ENCODE data around the gene GDPGP1. TPM values are rescaled to one million over a fixed set of nuclear protein-coding genes. Genes with fewer than 3 reads are reported as not detected.
"Not testable (repeated sequence)": the region's sequence is repeated elsewhere in the genome, so short reads cannot be mapped to it uniquely, and the experiment has no call there.

The GDPGP1 gene
- total and polyA plus RNA-seq, 7 experiments from 2014 or later, result 0.61 to 16.3 (median 11.6) TPM

DNA sequence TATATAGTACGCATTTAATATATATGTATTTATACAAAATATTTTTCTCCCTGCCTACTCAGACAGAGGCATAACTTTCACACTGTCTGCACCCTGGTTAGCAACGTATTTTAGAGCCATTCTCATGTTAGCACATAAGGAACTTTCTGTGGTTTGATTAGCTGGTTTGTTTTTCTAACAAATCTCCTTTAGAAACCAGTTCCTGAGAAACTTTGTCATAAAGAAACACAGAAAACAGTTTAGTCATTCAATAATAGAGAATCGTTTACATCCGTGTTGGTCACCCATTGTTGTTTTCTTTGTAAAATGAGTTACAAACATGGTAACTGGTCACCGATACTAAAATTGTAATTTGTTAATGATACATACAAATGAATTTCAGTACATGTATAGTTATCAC is 25.5 kb downstream of the GDPGP1 start:
- no peaks in the 10 kb centered on the region for H3K9me3 Mint-ChIP-seq
- Histone ChIP-seq H3K4me3 (ENCODE audit: low read length) (no peak overlapping the region), H3K27me3 (ENCODE audit: control insufficient read depth in 2 of 2, insufficient read depth in 2 of 2, low read length in 2 of 2) (no peaks in the 10 kb centered on the region), H3K9me3 (ENCODE audit: control insufficient read depth in 2 of 3, low read length in 3 of 3) (no peaks in the 10 kb centered on the region), H3K27ac (ENCODE audit: low read depth, low read length) (no peak overlapping the region), H3K4me1 (ENCODE audit: control insufficient read depth in 2 of 2, insufficient read depth in 2 of 2, low read length in 2 of 2) (peaks cover 3 to 5% of the 10 kb centered on the region in 2 donors), H3K36me3 (ENCODE audit: control insufficient read depth in 2 of 3, insufficient read depth in 3 of 3, low read length in 3 of 3) (no peaks in the 10 kb centered on the region)
- DNase-seq (no peak), ATAC-seq (no peak)
- H3K27me3 Mint-ChIP-seq, result peaks cover 0 to 8% (median 0%) of the 10 kb centered on the region in 5 donors
- peak overlapping the region in 1 of 9 donors; percentile 58 for H3K27ac Mint-ChIP-seq
- intact Hi-C loops (cut with micrococcal nuclease), result no loop called here
- ChIA-PET CTCF (no interaction called here), POLR2A (interaction anchor here (0.6 to 1.1 kb wide), 3 partner anchors 17 to 28 kb away, joined by 3 to 6 read pairs (median 3); partner anchors contain the start of genes CIB1 and GDPGP1)
- H3K4me1 Mint-ChIP-seq, result peaks cover 2 to 14% (median 4%) of the 10 kb centered on the region in 7 donors
- no peaks in the 10 kb centered on the region for H3K36me3 Mint-ChIP-seq
- no peak overlapping the region for H3K4me3 Mint-ChIP-seq

- not testable (repeated sequence) for H3K27me3 Mint-ChIP-seq; H3K36me3 ChIP-seq (ENCODE audit: control insufficient read depth in 2 of 3, insufficient read depth in 3 of 3, low read length in 3 of 3); H3K4me3 ChIP-seq (ENCODE audit: low read length); H3K4me3 Mint-ChIP-seq; DNase-seq; H3K27me3 ChIP-seq (ENCODE audit: control insufficient read depth in 2 of 2, insufficient read depth in 2 of 2, low read length in 2 of 2); H3K9me3 Mint-ChIP-seq; ATAC-seq; H3K27ac ChIP-seq (ENCODE audit: low read depth, low read length); H3K27ac Mint-ChIP-seq; H3K4me1 ChIP-seq (ENCODE audit: control insufficient read depth in 2 of 2, insufficient read depth in 2 of 2, low read length in 2 of 2); H3K36me3 Mint-ChIP-seq; H3K9me3 ChIP-seq (ENCODE audit: control insufficient read depth in 2 of 3, low read length in 3 of 3)
- ChIA-PET CTCF (interaction anchor here (0.6 to 0.7 kb wide), 2 partner anchors 43 to 109 kb away, joined by 3 read pairs; no protein-coding TSS in a partner anchor), POLR2A (interaction anchor here (0.6 to 1.1 kb wide), 4 partner anchors 14 to 29 kb away, joined by 3 to 6 read pairs (median 4); partner anchors contain the start of genes CIB1 and GDPGP1)
- H3K4me1 Mint-ChIP-seq, result peaks cover 7 to 20% (median 10%) of the 10 kb centered on the region in 7 donors
- intact Hi-C loops (cut with micrococcal nuclease), result loop anchor here in 1 of 2 donors (10.0 kb wide), 1 partner anchor 366 kb away; the partner anchor contains the start of gene AP3S2
Measured at GRCh38 chr15:90260731-90261130, 26.7 kb downstream of the GDPGP1 start.

- intact Hi-C loops (cut with micrococcal nuclease), result loop anchor here in 1 of 2 donors (10.0 kb wide), 1 partner anchor 367 kb away; the partner anchor contains the start of gene AP3S2
- Histone ChIP-seq H3K9me3 (ENCODE audit: control insufficient read depth in 2 of 3, low read length in 3 of 3) (no peaks in the 10 kb centered on the region), H3K27me3 (ENCODE audit: control insufficient read depth in 2 of 2, insufficient read depth in 2 of 2, low read length in 2 of 2) (no peaks in the 10 kb centered on the region), H3K4me1 (ENCODE audit: control insufficient read depth in 2 of 2, insufficient read depth in 2 of 2, low read length in 2 of 2) (peaks cover 11% of the 10 kb centered on the region in 2 donors), H3K36me3 (ENCODE audit: control insufficient read depth in 2 of 3, insufficient read depth in 3 of 3, low read length in 3 of 3) (no peaks in the 10 kb centered on the region), H3K4me3 (ENCODE audit: low read length) (no peak overlapping the region), H3K27ac (ENCODE audit: low read depth, low read length) (no peak overlapping the region)
- ATAC-seq (no peak), DNase-seq (no peak)
- Mint-ChIP-seq H3K27me3 (peaks cover 0 to 5% (median 0%) of the 10 kb centered on the region in 5 donors), H3K4me1 (peaks cover 5 to 24% (median 18%) of the 10 kb centered on the region in 7 donors), H3K4me3 (no peak overlapping the region), H3K9me3 (no peaks in the 10 kb centered on the region), H3K36me3 (peaks cover 0 to 6% (median 0%) of the 10 kb centered on the region in 5 donors), H3K27ac (peak overlapping the region in 2 of 9 donors; percentile 48 to 69)
- CTCF ChIA-PET, result no interaction called here
- POLR2A ChIA-PET, result interaction anchor here (1.0 to 2.2 kb wide), 6 partner anchors 27 to 61 kb away, joined by 3 to 9 read pairs (median 4); partner anchors contain the start of genes GDPGP1 and SEMA4B
Measured at GRCh38 chr15:90261811-90262210, 27.8 kb downstream of the GDPGP1 start.

- no peaks in the 10 kb centered on the region for H3K9me3 ChIP-seq (ENCODE audit: control insufficient read depth in 2 of 3, low read length in 3 of 3)
Measured at GRCh38 chr15:90262426-90262825, 28.4 kb downstream of the GDPGP1 start.

GRCh38 chr15:90264671-90265070 is 30.7 kb downstream of the GDPGP1 start:
- H3K4me3 ChIP-seq (ENCODE audit: low read length), result peak overlapping the region; percentile 84
- H3K4me1 Mint-ChIP-seq, result peaks cover 14 to 52% (median 40%) of the 10 kb centered on the region in 7 donors

More at GRCh38 chr15:90262426-90262825, 28.4 kb downstream of the GDPGP1 start:
- Mint-ChIP-seq H3K4me1 (peaks cover 0 to 30% (median 24%) of the 10 kb centered on the region in 7 donors), H3K27me3 (no peaks in the 10 kb centered on the region), H3K27ac (peak overlapping the region in 6 of 9 donors; percentile 1 to 69 (median 50)), H3K9me3 (no peaks in the 10 kb centered on the region), H3K36me3 (peaks cover 0 to 6% (median 1%) of the 10 kb centered on the region in 5 donors), H3K4me3 (peak overlapping the region in 2 of 10 donors; percentile 37 to 45)
- no peaks in the 10 kb centered on the region for H3K27me3 ChIP-seq (ENCODE audit: control insufficient read depth in 2 of 2, insufficient read depth in 2 of 2, low read length in 2 of 2)
- POLR2A ChIA-PET, result interaction anchor here (1.0 to 2.2 kb wide), 6 partner anchors 28 to 63 kb away, joined by 3 to 9 read pairs (median 4); partner anchors contain the start of genes GDPGP1 and SEMA4B
- CTCF ChIA-PET, result no interaction called here
- no peak overlapping the region for H3K4me3 ChIP-seq (ENCODE audit: low read length)
- H3K4me1 ChIP-seq (ENCODE audit: control insufficient read depth in 2 of 2, insufficient read depth in 2 of 2, low read length in 2 of 2), result peaks cover 17% of the 10 kb centered on the region in 2 donors
- intact Hi-C loops (cut with micrococcal nuclease), result loop anchor here in 1 of 2 donors (10.0 kb wide), 1 partner anchor 368 kb away; the partner anchor contains the start of gene AP3S2
- no peak overlapping the region for H3K27ac ChIP-seq (ENCODE audit: low read depth, low read length)
- H3K36me3 ChIP-seq (ENCODE audit: control insufficient read depth in 2 of 3, insufficient read depth in 3 of 3, low read length in 3 of 3), result no peaks in the 10 kb centered on the region
- DNase-seq, result no peak
- ATAC-seq, result no peak

GRCh38 chr15:90265271-90266060 is 31.5 kb downstream of the GDPGP1 start, which contains the start of gene NGRN:
TSS of gene NGRN (plus strand) at chr15:90265672. CDS start at chr15:90265713, 41 bp downstream.
- CTCF ChIA-PET, result no interaction called here
- H3K4me1 ChIP-seq (ENCODE audit: control insufficient read depth in 2 of 2, insufficient read depth in 2 of 2, low read length in 2 of 2), result peaks cover 36 to 40% of the 10 kb centered on the region in 2 donors

More at GRCh38 chr15:90264671-90265070, 30.7 kb downstream of the GDPGP1 start:
- H3K4me3 Mint-ChIP-seq, result peak overlapping the region; percentile 95 to 99 (median 97)
- Histone ChIP-seq H3K36me3 (ENCODE audit: control insufficient read depth in 2 of 3, insufficient read depth in 3 of 3, low read length in 3 of 3) (peaks cover 0 to 4% (median 0%) of the 10 kb centered on the region in 3 experiments), H3K4me1 (ENCODE audit: control insufficient read depth in 2 of 2, insufficient read depth in 2 of 2, low read length in 2 of 2) (peaks cover 28 to 32% of the 10 kb centered on the region in 2 donors), H3K27me3 (ENCODE audit: control insufficient read depth in 2 of 2, insufficient read depth in 2 of 2, low read length in 2 of 2) (no peaks in the 10 kb centered on the region), H3K27ac (ENCODE audit: low read depth, low read length) (peak overlapping the region; percentile 96), H3K9me3 (ENCODE audit: control insufficient read depth in 2 of 3, low read length in 3 of 3) (no peaks in the 10 kb centered on the region)
- POLR2A ChIA-PET, result no interaction called here
- intact Hi-C loops (cut with micrococcal nuclease), result loop anchor here (1.0 to 10.0 kb wide), 10 partner anchors 15 to 670 kb away; partner anchors contain the start of genes GDPGP1 (in 2 of the 2), TTLL13 (in 2 of the 2), AP3S2 (in 1 of the 2) and BLM (in 1 of the 2)
- H3K9me3 Mint-ChIP-seq, result no peaks in the 10 kb centered on the region
- CTCF ChIA-PET, result no interaction called here
- no peaks in the 10 kb centered on the region for H3K27me3 Mint-ChIP-seq
- ATAC-seq, result no peak
- H3K36me3 Mint-ChIP-seq, result peaks cover 6 to 15% (median 15%) of the 10 kb centered on the region in 5 donors
- H3K27ac Mint-ChIP-seq, result peak overlapping the region; percentile 98 to 100 (median 99)
- DNase-seq, result peak in 1 of 9 donors; percentile 11

More at GRCh38 chr15:90265271-90266060, 31.5 kb downstream of the GDPGP1 start, which contains the start of gene NGRN:
- intact Hi-C loops (cut with micrococcal nuclease), result loop anchor here (1.0 to 10.0 kb wide), 11 partner anchors 11 to 669 kb away; partner anchors contain the start of genes GDPGP1 (in 2 of the 2), TTLL13 (in 2 of the 2), AP3S2 (in 1 of the 2) and BLM (in 1 of the 2)
- ATAC-seq (peak; percentile 94), DNase-seq (peak; percentile 81 to 96 (median 93))
- Histone ChIP-seq H3K36me3 (ENCODE audit: control insufficient read depth in 2 of 3, insufficient read depth in 3 of 3, low read length in 3 of 3) (peaks cover 0 to 12% (median 0%) of the 10 kb centered on the region in 3 experiments), H3K27me3 (ENCODE audit: control insufficient read depth in 2 of 2, insufficient read depth in 2 of 2, low read length in 2 of 2) (no peaks in the 10 kb centered on the region), H3K4me3 (ENCODE audit: low read length) (peak within 1 kb of the TSS; percentile 84), H3K27ac (ENCODE audit: low read depth, low read length) (peak within 1 kb of the TSS; percentile 96), H3K9me3 (ENCODE audit: control insufficient read depth in 2 of 3, low read length in 3 of 3) (no peaks in the 10 kb centered on the region)
- H3K4me3 Mint-ChIP-seq, result peak within 1 kb of the TSS; percentile 95 to 99 (median 97)
- H3K36me3 Mint-ChIP-seq, result peaks cover 6 to 23% (median 19%) of the 10 kb centered on the region in 5 donors
- H3K4me1 Mint-ChIP-seq, result peaks cover 22 to 60% (median 48%) of the 10 kb centered on the region in 7 donors
- no peaks in the 10 kb centered on the region for H3K9me3 Mint-ChIP-seq
- no peaks in the 10 kb centered on the region for H3K27me3 Mint-ChIP-seq
- peak within 1 kb of the TSS; percentile 98 to 100 (median 99) for H3K27ac Mint-ChIP-seq
- POLR2A ChIA-PET, result interaction anchor here (0.7 to 4.0 kb wide), 7 partner anchors 11 to 163 kb away, joined by 3 to 61 read pairs (median 5); partner anchors contain the start of genes CIB1, GDPGP1, IDH2 and SEMA4B
